ENCODE data around the gene ARID5A. TPM values are rescaled to one million over a fixed set of nuclear protein-coding genes. Genes with fewer than 3 reads are reported as not detected.
A peak's percentile ranks its signal among the peaks of the same experiment; 100 is the strongest.

ARID5A gene
- total and polyA plus RNA-seq, 2 of the 13 experiments (the other 11 are each of a cell fraction or from before 2014, with no cell fraction given): 6.0 to 9.5 TPM

DNA sequence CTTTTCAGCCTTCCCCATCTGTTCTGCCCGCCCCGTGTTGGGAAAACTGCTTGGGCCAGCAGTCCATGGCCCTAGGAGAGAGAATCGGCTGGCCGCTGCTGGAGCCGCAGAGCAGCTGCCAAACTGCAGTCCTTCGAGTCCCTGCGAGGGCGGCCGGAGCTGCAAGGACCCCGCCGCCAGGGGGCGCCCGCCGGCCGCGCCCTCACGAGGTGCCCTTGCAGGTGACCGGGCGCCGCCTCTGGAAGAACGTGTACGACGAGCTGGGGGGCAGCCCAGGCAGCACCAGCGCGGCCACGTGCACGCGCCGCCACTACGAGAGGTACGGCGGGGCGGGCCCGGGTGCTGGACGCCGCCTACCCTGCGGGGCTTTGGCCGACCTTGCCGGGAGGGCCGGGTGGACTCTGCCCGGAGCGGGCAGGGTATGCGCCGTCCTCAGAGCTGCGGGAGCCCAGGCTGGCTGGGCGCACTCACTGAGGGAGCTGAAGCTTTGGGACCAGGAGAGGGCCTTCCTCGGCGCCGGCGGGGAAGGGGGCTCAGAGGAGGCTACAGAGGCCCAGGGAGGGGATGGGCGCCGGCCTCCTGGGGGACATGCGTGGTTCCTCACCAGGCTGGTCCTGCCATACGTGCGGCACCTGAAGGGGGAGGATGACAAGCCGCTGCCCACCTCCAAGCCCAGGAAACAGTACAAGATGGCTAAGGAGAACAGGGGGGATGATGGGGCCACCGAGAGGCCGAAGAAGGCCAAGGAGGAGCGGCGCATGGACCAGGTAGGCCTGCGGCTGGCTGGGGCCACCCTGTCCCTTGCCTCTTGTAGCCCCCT lies 13.6 kb downstream of the ARID5A start (continued):
- no peak for TF ChIP-seq EZH2 (conservative IDR thresholded peaks at IDR 0.05; ENCODE audit: low read depth, low read length)
- peak; percentile 69; the same call in 1 of the 2 replicates for TF ChIP-seq NCOA1 (CRISPR knock-in tag; IDR thresholded peaks at IDR 0.05)
- no peak for TF ChIP-seq HHEX (CRISPR knock-in tag; IDR thresholded peaks at IDR 0.05)
- no peak for TF ChIP-seq ZNF329 (CRISPR knock-in tag; IDR thresholded peaks at IDR 0.05; ENCODE audit: low read depth)
- peak; percentile 81; the same call in 1 of the 2 replicates for TF ChIP-seq ZSCAN20 (CRISPR knock-in tag; IDR thresholded peaks at IDR 0.05; ENCODE audit: borderline replicate concordance)
- TF ChIP-seq THYN1 (CRISPR knock-in tag; IDR thresholded peaks at IDR 0.05; ENCODE audit: borderline replicate concordance, low read depth): no peak; the same call in 1 of the 2 replicates
- TF ChIP-seq, protein P1, sequence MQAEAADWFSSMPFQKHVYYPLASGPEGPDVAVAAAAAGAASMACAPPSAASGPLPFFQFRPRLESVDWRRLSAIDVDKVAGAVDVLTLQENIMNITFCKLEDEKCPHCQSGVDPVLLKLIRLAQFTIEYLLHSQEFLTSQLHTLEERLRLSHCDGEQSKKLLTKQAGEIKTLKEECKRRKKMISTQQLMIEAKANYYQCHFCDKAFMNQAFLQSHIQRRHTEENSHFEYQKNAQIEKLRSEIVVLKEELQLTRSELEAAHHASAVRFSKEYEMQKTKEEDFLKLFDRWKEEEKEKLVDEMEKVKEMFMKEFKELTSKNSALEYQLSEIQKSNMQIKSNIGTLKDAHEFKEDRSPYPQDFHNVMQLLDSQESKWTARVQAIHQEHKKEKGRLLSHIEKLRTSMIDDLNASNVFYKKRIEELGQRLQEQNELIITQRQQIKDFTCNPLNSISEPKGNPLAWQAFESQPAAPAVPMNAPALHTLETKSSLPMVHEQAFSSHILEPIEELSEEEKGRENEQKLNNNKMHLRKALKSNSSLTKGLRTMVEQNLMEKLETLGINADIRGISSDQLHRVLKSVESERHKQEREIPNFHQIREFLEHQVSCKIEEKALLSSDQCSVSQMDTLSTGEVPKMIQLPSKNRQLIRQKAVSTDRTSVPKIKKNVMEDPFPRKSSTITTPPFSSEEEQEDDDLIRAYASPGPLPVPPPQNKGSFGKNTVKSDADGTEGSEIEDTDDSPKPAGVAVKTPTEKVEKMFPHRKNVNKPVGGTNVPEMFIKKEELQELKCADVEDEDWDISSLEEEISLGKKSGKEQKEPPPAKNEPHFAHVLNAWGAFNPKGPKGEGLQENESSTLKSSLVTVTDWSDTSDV (CRISPR knock-in tag; IDR thresholded peaks at IDR 0.05): peak; percentile 13; the same call in 1 of the 2 replicates
- TF ChIP-seq, protein P2, sequence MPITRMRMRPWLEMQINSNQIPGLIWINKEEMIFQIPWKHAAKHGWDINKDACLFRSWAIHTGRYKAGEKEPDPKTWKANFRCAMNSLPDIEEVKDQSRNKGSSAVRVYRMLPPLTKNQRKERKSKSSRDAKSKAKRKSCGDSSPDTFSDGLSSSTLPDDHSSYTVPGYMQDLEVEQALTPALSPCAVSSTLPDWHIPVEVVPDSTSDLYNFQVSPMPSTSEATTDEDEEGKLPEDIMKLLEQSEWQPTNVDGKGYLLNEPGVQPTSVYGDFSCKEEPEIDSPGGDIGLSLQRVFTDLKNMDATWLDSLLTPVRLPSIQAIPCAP (CRISPR knock-in tag; IDR thresholded peaks at IDR 0.05; ENCODE audit: low read depth): no peak
- peak; percentile 89 for TF ChIP-seq THAP11 (CRISPR knock-in tag; IDR thresholded peaks at IDR 0.05)
- TF ChIP-seq SOX6 (IDR thresholded peaks at IDR 0.05): no peak
- TF ChIP-seq SOX6 (CRISPR knock-in tag; IDR thresholded peaks at IDR 0.05): peak; percentile 68
- peak; percentile 90 for TF ChIP-seq MEIS2 (CRISPR knock-in tag; IDR thresholded peaks at IDR 0.05)
- no peak for TF ChIP-seq ZNF101 (CRISPR knock-in tag; IDR thresholded peaks at IDR 0.05; ENCODE audit: borderline replicate concordance, low read depth)
- TF ChIP-seq, protein P3, sequence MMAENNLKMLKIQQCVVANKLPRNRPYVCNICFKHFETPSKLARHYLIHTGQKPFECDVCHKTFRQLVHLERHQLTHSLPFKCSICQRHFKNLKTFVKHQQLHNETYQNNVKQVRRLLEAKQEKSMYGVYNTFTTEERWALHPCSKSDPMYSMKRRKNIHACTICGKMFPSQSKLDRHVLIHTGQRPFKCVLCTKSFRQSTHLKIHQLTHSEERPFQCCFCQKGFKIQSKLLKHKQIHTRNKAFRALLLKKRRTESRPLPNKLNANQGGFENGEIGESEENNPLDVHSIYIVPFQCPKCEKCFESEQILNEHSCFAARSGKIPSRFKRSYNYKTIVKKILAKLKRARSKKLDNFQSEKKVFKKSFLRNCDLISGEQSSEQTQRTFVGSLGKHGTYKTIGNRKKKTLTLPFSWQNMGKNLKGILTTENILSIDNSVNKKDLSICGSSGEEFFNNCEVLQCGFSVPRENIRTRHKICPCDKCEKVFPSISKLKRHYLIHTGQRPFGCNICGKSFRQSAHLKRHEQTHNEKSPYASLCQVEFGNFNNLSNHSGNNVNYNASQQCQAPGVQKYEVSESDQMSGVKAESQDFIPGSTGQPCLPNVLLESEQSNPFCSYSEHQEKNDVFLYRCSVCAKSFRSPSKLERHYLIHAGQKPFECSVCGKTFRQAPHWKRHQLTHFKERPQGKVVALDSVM (CRISPR knock-in tag; IDR thresholded peaks at IDR 0.05): peak; percentile 83
- TF ChIP-seq, protein P4, sequence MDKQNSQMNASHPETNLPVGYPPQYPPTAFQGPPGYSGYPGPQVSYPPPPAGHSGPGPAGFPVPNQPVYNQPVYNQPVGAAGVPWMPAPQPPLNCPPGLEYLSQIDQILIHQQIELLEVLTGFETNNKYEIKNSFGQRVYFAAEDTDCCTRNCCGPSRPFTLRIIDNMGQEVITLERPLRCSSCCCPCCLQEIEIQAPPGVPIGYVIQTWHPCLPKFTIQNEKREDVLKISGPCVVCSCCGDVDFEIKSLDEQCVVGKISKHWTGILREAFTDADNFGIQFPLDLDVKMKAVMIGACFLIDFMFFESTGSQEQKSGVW (CRISPR knock-in tag; IDR thresholded peaks at IDR 0.05; ENCODE audit: borderline replicate concordance): no peak
- peak; percentile 95 for TF ChIP-seq ZNF121 (CRISPR knock-in tag; IDR thresholded peaks at IDR 0.05)
- TF ChIP-seq MED8 (CRISPR knock-in tag; IDR thresholded peaks at IDR 0.05; ENCODE audit: insufficient replicate concordance): peak; percentile 86
- TF ChIP-seq ATF7 (IDR thresholded peaks at IDR 0.05): no peak
- TF ChIP-seq ATF7 (CRISPR knock-in tag; IDR thresholded peaks at IDR 0.05): no peak; the same call in 1 of the 2 replicates
